Measurements from ENCODE around the gene AHDC1. TPM values are rescaled to one million over a fixed set of nuclear protein-coding genes. Genes with fewer than 3 reads are reported as not detected.

The AHDC1 gene
- total and polyA plus RNA-seq, 9 of the 15 experiments (the other 6 are each of a cell fraction or from before 2014, with no cell fraction given): 0.21 to 36.4 (median 4.7) TPM

DNA sequence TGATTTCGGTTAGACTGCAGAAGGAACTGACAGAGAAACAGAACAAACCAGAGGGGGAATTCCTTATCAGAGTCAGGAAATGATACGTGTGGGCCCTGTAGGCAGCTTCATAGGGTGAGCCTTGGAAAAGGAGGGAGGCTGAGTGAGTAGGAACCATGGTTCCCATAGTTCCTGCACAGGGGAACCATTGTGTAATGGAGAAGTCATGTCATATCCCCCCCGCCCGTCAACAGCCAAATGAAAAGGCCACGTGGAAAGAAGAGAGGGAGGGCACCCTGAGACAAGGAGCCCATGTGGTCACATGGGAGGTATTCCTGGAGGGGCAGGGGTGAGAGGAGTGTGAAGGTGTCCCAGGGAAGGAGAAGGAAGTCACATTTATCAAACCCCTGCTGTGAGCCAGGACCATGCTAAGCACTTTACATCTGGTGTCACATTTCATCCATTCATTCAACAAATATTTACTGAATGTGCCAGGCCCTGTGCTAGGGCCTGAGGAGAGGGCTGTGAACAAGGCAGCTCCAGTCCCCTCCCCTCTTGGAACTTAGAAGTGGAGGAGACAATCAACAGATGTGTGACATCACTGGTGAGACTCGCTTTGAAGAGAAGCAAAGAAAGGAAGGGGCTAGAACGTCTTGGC, 46.7 kb upstream of the AHDC1 start (continued):
- TF ChIP-seq ZFP91 (CRISPR knock-in tag; IDR thresholded peaks at IDR 0.05) (no peak), POU5F1 (IDR thresholded peaks at IDR 0.05; ENCODE audit: borderline replicate concordance, low read depth, low read length, partially characterized antibody) (no peak), BRD4 (IDR thresholded peaks at IDR 0.05) (0 out of 2 replicates have a peak, but pooled peaks have one; percentile 61), ZNF41 (CRISPR knock-in tag; conservative IDR thresholded peaks at IDR 0.05) (no peak), CEBPG (CRISPR knock-in tag; IDR thresholded peaks at IDR 0.05) (no peak), CEBPG (tag; conservative IDR thresholded peaks at IDR 0.05 in 1 of 2, IDR thresholded peaks at IDR 0.05 in 1 of 2) (0 out of 4 replicates have a peak, but pooled peaks of 1 of the 2 experiments have one; percentile 9), PCBP2 (IDR thresholded peaks at IDR 0.05; ENCODE audit: low read depth, low read length, poor library complexity, severe bottlenecking) (no peak), SIN3B (IDR thresholded peaks at IDR 0.05; ENCODE audit: low read depth) (no peak), MED1 (CRISPR knock-in tag; IDR thresholded peaks at IDR 0.05; ENCODE audit: borderline replicate concordance) (no peak), ZNF75A (CRISPR knock-in tag; IDR thresholded peaks at IDR 0.05) (no peak), ZFX (CRISPR knock-in tag; IDR thresholded peaks at IDR 0.05) (no peak), ZBTB1 (CRISPR knock-in tag; IDR thresholded peaks at IDR 0.05; ENCODE audit: borderline replicate concordance, low read depth) (no peak), ZBED1 (IDR thresholded peaks at IDR 0.05) (no peak), RHOXF2B (CRISPR knock-in tag; conservative IDR thresholded peaks at IDR 0.05) (no peak), ZNF707 (CRISPR knock-in tag; conservative IDR thresholded peaks at IDR 0.05) (no peak), JUND (IDR thresholded peaks at IDR 0.05; ENCODE audit: borderline replicate concordance, low read depth, low read length) (peak; percentile 15; the same call in 1 of the 2 replicates), JUND (tag; IDR thresholded peaks at IDR 0.05; ENCODE audit: borderline replicate concordance, low read depth, low read length) (0 out of 3 replicates have a peak, but pooled peaks have one; percentile 45), ZNF398 (CRISPR knock-in tag; IDR thresholded peaks at IDR 0.05) (no peak), KLF1 (tag; IDR thresholded peaks at IDR 0.05) (0 out of 2 replicates have a peak, but pooled peaks have one; percentile 19), CREM (IDR thresholded peaks at IDR 0.05; ENCODE audit: low read depth) (no peak), EGR1 (conservative IDR thresholded peaks at IDR 0.05) (no peak), PYGO2 (tag; IDR thresholded peaks at IDR 0.05) (no peak)
- TF ChIP-seq, protein P1, sequence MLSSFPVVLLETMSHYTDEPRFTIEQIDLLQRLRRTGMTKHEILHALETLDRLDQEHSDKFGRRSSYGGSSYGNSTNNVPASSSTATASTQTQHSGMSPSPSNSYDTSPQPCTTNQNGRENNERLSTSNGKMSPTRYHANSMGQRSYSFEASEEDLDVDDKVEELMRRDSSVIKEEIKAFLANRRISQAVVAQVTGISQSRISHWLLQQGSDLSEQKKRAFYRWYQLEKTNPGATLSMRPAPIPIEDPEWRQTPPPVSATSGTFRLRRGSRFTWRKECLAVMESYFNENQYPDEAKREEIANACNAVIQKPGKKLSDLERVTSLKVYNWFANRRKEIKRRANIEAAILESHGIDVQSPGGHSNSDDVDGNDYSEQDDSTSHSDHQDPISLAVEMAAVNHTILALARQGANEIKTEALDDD (IDR thresholded peaks at IDR 0.05): no peak
- TF ChIP-seq, protein P2, sequence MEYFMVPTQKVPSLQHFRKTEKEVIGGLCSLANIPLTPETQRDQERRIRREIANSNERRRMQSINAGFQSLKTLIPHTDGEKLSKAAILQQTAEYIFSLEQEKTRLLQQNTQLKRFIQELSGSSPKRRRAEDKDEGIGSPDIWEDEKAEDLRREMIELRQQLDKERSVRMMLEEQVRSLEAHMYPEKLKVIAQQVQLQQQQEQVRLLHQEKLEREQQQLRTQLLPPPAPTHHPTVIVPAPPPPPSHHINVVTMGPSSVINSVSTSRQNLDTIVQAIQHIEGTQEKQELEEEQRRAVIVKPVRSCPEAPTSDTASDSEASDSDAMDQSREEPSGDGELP (CRISPR knock-in tag; IDR thresholded peaks at IDR 0.05; ENCODE audit: borderline replicate concordance): no peak

Data from K562 (cell line).